Left forelimb (tissue), 1 donor: ENCODE data around the gene NRXN3.

Experiments
- DNase-seq: peaks from one replicate; pipeline ENCODE4 v3.0.0-alpha.2; 2018; ENCODE audit warnings: low spot score

NRXN3 gene

DNA sequence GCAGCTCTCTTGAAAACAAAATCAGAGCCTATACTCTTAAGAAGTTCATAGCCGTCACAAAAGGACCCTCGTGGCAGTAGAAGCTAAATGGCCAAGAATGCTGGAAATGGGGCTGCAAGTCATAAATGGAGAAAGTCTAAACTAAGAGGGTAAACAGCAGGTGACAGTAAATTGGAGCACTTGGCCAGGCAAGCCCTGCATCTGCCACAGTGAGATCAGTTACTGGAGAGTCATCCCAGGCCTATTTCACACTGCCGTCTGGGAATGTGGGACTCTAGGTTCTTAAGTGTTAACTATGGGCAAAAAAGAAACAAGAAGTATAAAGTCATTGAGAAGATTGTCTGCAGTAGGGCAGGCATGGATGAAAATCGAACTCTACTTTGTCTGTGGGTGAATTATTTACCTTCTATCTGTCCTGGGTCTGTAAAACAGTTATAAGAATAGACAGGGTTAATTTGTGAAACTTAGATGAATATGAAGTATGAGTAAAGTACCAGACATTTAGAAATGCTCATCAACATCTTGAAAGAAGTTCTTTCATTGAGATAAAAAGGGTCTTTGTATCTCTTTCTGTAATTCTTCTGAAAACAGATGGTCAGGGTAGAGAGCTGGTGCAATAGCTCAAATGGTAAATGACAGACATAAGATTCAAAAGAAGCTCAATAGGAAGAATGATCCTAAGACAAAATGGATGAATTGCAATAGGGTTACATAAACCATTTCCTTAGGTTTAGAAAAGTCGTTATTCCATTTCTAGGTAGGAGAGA, 1248.7 kb downstream of the NRXN3 start:
- DNase-seq, result no peak

DNA sequence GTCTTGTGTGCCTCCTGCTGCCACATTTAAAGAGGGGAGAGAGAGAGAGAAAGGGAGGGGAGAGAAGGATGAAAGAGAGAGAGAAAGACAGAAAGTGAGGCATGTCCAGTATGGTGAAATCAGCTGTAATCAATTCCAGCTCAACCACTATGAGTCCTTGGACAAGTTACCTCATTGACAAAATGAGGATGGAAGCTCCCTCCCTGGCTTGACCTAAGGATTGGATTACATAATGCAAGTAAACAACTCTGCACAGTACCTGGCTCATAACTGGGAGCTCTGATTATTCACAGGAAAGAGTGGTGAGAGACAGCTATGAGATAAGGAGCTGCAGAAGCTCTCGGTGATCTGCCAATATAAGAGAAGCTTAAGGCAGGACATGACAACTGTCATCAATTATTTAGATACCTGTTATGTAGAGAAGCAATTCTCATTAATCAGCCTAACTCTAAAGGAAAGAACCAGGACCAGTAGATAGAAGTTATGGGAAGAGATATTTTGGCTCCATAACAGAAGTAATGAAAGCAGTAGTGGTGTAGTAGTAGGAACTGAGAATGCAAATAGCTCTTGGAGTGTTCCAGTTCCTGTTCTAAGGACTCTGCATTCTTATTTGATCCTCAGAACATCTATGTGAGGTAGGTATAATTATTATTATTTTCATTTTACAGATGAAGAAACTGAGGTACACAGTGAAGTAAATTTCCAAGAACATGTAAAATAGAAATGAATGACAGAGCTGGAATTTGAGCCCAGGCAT, 1249.6 kb downstream of the NRXN3 start:
- DNase-seq, result no peak

DNA sequence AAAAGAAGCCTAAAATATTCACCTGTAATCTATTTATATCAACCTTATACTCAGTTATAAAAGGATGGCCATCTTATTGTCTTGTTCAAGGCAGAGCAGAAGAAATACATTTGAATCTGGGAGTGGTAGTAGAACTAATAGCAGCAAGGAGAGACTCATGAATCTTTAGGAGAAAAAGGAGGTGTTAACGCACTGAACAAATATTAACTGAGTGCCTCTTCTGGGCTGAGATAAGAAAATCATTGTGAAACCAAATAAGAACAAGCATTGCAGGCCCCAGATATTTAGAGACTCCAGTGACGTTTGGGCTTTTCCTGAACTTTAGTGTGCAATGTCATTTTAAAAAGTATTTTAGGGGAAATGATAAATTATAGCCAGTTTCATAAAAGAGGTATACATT, 1250.6 kb downstream of the NRXN3 start:
- DNase-seq, result no peak

DNA sequence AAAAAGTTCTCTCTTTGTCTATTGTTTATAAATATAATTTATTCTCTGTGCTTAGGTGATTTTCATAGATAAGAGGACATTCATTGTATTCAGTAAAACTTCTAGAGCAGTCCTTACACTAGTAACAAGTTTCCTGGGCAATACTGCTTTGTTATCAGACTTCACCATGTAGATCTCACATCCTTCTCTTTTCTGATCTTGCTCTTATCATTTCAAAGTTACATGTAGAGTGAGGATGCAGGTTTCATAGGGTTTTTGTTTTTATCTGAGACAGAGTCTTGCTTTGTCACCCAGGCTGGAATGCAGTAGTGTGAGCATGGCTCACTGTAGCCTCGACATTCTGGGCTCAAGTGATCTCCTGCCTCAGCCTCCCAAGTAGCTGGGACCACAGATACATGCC, 1251.6 kb downstream of the NRXN3 start:
- DNase-seq, result no peak

DNA sequence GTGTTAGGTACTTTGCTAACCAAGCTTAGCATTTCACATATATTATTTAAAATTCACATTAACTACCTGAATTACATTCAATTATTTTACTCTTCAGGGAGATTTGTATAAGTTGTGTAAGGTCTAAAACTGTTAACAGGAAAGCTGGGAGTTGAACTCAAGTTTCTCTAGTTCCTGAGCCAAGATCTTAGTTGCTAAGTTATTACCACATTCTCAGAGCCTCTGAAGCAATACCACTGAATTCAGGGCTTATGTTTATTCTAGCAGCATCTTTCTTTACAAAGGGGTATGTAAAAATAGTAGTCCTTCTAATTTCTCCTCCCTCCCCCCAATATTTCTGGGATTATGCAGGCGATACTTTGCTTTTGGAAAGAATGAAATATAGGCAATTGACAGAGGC, 1254.3 kb downstream of the NRXN3 start:
- DNase-seq, result no peak

DNA sequence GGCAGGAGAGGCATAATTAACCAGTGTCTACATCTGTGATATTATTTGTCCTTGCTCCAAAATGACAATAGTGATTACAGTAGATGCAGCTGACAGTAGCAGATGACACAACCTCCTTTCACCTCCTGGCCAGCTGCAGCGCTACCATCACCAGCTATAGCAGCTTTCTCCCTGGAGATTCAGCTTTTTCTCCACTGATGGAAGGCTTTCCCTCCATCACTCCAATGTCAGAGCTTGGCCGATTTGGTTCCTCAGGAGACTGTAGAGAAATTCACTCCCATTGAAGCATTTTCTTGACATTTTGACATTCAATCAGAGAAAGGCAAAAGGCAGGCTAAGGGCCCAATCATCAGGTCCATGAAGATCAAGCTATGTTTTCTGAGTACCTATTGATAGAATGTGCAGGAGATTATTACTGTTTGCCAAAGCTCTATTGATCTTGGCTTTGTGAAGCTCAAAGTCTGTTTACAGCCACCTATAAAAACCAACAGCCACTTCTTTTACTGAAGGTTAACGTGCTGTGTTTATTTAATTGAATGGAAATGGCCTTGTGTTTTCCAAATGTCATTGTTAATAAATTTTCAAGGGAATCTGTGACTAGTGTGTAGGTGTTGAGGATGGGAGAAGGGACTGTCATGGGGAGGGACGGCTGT, 1256.1 kb downstream of the NRXN3 start:
- no peak for DNase-seq

DNA sequence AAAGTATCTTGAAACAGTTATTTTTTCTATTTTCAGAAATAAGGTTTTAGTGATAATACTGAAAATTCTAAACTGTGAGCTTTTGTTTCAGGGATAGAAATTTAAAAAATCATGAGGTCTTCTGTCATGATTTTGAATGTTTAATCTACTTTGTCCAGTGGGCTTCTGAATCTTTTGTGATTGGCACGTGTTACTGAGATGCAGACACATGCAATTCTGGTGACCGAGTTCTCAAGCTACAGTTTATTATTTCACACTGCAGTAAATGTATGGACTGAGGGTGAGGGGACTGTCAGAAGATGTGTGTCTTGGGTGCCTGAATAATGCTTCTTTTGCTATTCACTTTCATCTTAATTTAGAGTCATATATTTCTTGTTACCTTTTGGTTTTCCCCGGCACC, 1262.5 kb downstream of the NRXN3 start:
- no peak for DNase-seq

DNA sequence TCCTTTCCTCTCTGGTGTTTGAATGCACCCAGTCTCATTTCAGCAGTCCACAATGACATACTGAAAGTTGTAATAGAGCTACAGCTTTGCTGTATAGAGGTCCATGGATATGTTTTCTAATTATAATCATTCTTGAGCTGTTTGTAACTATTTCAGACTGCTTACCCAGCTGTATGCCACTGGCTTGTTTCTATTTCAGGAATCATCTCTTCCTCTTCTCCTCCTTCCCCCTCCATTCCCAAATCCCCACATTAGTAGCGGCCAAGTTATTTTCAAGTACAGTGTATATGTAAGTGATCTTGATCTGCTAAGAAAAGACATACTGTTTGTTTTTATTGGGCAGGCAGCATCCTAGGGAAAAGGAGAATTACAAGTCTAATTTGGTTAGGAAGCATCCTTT, 1266.2 kb downstream of the NRXN3 start:
- no peak for DNase-seq

DNA sequence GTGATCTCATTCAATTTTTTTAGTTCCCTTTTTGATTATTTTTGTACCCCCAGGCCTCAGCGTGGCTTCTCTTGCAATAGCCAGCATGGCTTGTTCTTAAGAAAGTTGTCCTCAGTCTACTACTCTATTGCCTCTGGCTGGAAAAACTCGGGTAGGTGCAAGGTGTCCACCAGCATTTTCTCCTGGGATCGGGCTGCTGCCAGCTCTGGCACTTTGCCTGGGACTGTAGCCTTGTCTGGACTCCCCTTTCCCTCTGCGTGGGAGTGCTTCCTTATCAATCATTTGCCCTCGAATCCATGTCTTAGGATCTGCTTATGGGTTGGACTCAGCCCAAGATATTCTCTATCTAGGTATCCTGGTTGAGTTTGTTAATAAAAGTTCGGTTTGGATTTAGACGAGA, 1267.8 kb downstream of the NRXN3 start:
- no peak for DNase-seq

DNA sequence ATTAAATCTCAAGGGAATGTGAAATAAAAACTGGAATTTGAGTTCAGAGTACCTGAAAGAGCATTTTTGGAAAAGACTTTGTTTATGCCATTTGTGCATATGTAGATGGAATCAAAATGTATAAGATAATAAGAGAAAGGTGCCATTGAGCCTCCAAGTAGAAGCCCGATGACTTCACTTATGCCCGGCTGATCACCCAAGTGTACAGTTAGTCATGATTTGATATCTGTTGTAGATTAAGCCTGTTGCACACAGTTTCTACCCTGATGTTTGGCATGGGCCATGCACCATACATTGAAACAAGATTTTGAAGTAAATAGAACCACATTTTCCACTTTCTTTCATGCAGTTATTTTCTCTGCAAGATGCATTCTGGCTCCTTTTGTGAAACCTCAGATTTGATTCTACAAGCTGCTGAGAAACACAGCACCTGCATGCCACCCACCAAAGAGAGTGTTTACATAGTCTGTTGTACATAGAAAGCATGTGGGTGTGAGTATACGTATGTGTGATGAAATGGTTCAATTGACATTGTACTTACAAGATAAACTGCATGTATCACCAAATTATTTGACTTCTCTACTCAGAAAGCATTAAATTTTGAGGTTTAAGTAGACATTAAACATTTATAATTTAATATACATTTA, 1268.6 kb downstream of the NRXN3 start:
- DNase-seq, result no peak

DNA sequence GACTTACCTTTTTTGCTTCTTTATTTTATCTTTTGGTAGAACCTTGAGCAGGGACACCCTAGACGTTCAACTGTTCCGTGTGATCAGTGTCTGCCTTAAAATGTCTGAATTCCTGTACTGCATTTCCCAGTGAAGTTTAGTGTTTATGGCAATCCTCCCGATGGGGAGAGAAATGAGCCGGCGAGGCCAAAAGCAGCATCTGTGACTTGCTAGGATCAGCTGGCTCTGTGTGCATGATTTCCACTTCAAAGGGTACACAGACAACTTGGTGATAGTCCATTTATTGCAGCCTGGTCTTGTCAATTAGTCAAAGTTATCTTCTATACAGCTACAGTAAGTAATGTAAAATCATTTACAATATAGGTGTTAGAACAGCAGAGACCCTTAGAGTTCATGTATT, 1272.6 kb downstream of the NRXN3 start:
- DNase-seq, result no peak

DNA sequence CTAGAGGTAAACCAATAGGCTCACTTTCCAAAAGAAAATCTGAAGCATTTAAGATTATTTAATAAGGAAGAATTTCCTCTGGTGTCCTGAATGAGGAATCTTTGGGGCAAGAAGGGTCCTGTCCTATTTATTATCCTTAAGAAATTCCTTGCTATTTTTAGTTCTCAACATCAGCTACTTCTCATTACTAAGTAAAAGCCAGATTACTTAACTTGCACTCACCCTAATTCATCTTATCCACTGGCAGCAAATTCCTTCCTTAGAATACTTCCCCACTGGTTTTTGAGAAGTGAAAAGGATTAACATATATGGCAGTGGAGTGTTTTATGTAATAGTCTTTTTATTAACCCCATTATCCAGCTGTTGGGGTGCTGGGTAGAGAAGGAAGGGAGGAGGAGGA, 1273.4 kb downstream of the NRXN3 start:
- no peak for DNase-seq

DNA sequence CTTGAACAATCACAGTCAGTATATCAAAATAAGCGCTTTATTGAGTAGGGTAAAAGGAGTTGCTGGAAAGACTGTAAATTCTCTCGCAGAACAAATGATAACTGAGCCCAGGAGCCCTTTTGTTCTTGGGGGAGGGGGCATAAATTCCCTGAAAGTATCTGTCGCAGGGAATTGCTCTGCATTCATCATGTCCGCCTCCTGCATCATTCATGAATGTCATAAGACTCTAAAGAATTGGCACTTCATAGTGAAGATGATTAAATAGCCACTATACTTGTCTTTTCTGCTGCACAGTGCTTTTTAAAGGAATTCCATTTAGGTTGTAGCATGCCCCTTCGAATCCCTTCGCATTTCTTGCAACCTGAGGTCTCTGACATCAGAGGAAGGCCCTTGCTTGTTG, 1278.8 kb downstream of the NRXN3 start:
- no peak for DNase-seq

DNA sequence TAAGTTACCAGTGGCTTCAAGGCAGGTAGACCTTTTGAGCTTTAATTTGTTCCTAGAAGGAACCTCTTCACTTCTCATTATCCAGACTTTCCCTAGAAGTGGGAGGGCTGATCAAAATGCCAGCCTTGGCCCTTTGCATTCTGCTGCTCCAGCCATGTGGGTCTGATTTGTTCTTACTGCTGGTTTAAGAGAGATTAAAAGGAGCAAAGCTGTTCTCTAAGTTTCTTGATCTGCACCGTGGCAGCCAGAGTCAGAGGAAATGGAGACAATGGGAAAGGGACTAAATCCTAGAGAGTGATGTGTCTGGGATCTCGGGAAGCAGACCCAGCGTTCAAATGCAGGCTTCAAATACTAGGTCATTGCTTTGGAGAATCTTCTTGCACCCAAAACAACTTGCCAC, 1281.4 kb downstream of the NRXN3 start:
- no peak for DNase-seq

DNA sequence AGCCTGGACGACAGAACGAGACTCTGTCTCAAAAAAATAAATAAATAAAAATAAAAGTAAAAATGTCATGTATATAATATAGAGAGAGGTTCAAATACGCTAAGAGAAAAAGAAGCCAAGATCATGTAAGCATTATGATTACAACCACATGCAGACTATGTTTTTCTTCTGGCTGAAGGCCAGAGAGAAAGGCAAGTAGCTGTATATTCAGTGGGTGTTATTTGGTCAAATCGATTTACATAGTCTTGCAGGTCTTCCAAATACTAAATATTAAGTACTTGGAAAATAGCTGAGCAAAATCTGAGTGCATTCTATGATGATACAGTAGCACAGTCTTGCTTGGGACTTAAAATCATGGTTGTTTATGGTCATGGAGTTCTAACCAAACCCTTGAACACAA, 1283.1 kb downstream of the NRXN3 start:
- no peak for DNase-seq

DNA sequence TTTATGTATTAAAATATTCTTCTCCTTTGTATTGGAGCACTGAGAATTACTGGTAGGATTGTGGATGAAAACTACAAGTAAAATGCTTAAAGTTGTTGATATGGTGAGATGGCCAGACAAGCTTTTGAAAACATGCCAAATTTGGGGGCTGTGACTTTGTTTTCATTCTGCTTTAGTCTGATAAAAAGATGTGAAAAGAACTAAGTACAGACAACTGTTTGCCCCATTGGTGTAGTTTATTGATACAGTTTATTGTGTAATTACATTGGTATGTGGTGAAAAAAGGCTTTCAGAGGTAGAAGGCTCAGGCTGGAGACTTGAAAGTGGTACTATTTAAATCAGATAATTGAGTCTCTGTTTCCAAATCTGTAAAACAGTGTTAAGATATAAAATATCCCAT, 1294.3 kb downstream of the NRXN3 start:
- no peak for DNase-seq

DNA sequence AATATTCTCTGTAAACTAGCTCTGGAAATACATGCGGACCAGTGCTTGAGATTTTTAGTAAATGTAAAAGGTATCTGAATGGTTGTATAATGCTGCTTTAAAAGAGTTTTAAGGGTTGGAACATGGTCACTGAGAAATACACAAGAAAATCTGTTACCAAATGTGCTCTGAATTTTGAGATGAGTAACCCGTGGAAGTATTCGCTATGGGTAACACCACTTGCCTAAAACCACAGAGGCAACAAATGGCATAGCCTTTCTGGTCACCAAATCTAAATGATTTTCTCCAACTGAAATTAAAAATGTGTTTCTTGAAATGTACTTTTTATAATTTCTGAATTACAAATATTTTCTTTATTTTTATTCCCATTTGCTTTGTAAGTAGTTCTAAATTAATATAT, 1295.5 kb downstream of the NRXN3 start:
- DNase-seq, result no peak

DNA sequence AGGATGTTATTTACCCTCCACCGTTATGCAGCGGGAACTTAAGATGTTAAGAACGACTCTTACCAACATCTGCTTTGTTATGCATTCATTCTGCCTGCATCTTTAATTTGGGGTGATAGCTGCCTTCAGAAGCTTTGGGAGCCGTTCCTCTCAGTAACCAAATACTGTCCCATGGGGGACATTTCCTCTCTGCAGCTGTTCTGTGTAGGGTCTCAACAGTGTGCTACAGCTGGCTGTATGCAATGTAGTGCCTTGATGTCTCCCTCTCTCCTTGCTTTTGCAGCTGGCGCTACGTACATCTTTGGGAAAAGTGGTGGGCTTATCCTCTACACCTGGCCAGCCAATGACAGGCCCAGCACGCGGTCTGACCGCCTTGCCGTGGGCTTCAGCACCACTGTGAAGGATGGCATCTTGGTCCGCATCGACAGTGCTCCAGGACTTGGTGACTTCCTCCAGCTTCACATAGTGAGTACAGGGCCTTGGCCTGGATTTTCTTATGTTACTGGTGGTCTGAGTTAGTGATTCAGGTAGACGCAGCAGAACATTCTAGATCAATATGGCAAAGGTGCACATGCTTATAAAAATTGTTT, 1296.9 kb downstream of the NRXN3 start:
- DNase-seq, result no peak

DNA sequence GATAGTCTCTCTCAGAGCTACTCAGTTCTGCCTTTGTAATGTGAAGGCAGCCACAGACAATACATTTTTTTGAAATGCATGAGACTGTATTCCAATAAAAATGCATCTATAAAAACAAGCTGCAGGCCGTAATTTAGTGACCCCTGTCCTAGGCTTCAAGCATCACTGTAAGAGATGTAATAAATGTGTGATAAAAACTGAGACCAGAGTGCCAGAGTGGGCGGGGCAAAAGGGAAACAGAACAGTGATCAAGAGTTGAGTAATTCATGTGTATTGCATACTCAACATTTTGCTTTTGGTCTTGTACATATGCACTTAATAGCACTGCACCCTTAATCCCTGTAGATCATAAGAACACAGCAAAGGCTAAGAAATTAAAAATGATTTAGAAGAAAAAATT, 1297.7 kb downstream of the NRXN3 start:
- no peak for DNase-seq

DNA sequence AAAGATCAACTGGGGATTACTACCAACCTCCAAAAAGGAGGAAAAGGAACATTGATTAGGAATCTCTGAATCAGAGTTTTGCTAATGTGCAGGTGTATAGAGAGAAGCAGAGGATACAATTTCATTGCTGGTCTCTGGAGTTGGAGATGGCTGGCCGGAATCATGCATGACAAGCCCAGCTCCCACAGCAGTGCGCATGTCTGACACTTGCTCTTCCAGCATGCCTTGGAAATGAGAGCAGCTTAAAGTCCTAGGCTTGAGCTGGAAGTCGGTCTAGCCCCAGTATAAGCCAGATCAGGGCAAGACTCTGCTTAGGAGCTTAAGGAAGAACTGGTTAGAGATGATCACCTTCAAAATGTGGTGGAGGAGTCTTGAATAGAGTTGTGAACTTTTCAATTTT, 1298.3 kb downstream of the NRXN3 start:
- no peak for DNase-seq

DNA sequence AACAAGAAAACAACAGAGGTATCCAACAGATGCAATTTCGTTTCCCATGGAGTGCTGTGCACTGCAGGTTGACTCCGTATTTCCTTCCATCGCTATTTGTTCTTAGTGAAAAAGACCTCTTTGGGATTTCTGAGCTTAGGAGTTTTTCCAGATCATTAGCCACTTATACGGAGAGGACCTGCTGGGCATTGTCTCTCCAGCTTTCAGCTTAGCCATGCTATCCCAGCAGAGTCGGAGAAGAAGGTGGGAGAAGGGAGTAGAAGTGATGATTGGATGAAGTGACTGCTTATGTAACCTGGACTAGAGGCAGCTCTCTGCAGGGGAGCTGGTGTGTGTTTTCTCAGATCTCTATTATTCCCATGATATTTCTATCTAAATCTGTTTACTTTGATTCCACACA, 1303.5 kb downstream of the NRXN3 start:
- no peak for DNase-seq

DNA sequence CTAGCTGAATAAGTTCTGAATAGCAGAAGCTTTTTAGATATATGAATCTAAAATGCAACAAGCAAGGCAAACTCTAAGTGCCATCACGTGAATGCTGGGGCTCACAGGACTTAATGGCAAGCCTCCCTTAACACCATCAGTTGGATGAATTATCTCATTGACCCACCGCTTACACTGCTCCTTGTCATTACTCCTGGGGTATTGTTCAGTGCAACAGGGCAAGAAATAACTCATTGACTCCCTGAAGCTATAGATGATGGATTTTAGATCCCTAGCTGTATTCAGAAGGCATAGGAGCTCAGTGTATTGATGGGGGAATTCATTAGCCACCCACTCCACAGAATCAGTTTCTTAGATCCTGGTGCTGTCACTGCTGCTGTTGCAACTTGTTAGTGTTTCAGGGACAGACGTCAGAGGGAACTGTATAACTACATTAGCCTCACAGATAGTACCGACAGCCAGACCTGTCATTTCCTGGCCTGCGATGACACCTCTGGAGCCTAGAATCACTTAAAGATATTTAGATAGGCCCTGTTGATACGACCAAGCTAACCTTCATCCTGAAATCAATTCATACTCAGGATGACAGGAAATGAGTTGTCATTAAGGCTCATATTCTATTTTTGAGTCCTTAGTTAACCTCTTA, 1305.8 kb downstream of the NRXN3 start:
- DNase-seq, result no peak
